HG02678 (cell line): ENCODE data around the gene POTEG.
"Not testable (repeated sequence)": the region's sequence is repeated elsewhere in the genome, so short reads cannot be mapped to it uniquely, and the experiment has no call there.

ENCODE experiments used
- ATAC-seq: cut with Tn5 transposase; IDR thresholded peaks from one replicate; pipeline ENCODE4 v1.9.1; 2021; ENCODE audit warnings: mild to moderate bottlenecking, moderate library complexity; ENCODE audit not compliant: unreplicated experiment

Gene POTEG

DNA sequence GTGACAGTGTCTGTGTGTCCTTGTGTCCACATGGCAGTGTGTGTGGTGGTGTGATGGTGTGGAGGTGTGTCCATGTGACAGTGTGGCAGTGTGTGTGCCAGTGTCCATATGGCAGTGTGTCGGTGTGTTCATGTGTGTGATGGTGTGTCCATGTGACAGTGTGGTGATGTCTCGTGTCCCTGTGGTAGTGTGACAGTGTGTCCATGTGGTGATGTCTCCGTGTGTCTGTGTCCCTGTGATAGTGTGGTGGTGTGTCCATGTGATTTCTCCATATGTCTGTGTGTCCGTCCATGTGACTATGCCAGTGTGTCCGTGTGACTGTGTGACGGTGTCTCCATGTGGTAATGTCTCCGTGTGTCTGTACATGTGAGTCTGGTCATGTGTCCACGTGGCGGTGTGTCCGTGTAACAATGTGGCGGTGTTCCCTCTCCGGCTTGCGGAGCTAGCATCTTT, 59.7 kb downstream of the POTEG start:
- not testable (repeated sequence) for ATAC-seq

DNA sequence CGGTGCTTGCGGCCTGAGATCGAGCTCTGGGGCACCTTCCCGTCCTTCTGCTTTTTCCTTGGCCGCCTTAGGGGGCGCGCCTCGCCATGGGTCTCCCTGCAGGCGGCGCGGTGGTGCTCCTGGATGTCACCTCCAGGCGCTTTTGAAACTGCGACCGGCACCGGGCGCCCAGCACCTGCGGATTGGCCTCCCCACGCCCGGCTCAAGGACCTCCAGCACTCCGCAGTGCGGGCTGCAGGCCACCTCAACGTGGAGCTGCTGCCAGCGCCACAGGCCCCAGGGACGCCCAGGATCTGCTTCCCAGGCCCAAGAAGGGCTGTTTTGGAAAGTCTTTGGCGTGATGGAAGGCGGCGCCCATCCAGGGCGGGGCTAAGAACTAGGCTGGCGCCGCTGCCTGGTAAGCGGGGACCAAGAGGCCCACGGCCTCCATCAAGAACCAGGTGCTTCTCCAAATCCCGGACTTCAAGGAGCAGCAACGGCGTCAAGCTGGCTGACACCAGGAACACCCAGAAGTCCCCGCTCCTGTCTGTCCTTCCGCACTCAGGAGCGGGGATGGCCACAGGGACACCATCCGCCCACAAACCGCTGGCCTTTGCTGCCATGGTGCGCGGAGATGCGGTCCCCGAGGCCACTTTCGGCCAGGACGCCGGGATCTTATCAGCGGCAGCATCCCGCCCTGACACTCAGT, 61.2 kb downstream of the POTEG start:
- ATAC-seq: not testable (repeated sequence)

DNA sequence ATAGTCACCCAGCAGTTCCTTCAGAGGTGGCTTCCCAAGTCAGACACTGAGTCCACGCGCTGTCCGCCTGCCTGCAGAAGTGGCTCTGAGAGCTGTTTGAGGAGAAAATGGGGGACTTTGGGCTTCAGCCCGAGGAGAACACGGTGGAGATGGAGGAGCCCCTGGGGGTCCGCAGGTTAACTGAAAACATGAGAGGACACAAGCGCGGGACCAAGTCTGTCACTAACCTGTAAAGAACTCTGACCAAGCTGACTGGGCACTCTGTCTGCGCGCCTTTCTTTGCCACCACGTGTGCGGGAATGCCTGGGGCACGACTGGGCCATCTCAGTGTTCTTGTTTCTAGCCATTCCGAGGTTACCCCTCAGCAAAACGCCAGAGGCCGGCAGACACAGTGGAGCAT, 62.4 kb downstream of the POTEG start:
- ATAC-seq: not testable (repeated sequence)

DNA sequence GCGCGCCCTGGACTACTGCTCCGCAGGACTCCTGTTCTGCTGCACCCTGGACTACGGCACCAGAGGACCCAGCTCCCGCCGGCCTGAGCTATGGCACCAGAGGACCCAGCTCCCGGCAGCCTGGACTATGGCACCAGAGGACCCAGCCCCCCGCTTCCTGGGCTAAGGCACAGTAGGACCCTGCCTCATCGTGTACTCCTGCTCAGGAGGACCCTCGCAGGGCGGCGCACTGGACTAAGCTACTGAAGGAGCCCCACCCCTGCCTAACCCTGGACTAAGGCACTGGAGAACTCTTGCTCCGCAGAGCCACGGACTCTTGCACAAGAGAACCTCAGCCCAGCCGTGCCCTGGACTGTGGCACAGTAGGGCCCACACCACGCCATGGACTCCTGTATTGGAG, 71.3 kb downstream of the POTEG start:
- ATAC-seq: not testable (repeated sequence)

DNA sequence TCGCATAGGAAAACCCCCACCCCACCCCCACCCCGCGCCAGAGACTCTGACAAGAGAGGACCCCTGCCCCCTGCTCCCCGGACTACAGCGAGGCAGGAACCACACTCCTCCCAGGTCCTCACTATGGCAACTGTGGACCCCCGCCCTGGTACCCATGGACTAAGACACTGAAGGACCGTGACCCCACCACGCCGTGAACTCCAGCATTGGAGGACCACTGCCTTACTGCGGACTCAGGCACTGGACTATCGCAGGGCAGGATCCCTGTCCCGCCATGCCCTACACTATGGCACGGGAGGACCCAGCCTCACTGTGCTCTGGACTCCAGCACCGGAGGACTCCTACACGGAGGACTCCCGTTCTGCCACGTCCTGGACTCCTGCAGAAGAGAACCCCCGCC, 71.8 kb downstream of the POTEG start:
- ATAC-seq: not testable (repeated sequence)

DNA sequence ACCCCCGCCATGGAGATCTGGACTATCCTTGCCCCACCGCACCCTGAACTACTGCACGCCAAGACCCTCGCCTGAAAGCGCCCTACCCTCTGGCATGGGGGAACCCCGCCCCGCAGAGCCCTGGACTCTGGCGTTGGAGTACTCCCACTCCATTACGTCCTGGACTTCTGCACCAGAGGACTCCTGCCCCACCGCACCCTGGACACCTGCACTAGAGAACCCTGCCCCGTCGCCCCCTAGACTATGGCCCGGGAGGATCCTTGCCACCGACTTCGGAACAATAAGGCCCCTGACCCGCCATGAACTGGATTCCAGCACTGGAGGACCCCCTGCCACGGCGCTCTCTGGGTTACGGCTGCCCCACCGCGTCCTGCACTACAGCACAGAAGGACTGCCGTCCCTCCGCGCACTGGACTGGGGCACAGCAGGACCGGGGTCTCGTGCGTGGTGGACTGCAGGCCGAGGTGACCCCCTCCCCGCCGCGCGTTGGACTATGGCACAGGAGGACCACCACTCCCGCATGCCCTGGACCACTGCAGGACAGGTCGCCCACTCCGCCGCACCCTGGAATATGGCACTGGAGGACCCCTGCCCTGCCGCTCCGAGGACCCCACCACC, 72.4 kb downstream of the POTEG start:
- ATAC-seq: not testable (repeated sequence)

DNA sequence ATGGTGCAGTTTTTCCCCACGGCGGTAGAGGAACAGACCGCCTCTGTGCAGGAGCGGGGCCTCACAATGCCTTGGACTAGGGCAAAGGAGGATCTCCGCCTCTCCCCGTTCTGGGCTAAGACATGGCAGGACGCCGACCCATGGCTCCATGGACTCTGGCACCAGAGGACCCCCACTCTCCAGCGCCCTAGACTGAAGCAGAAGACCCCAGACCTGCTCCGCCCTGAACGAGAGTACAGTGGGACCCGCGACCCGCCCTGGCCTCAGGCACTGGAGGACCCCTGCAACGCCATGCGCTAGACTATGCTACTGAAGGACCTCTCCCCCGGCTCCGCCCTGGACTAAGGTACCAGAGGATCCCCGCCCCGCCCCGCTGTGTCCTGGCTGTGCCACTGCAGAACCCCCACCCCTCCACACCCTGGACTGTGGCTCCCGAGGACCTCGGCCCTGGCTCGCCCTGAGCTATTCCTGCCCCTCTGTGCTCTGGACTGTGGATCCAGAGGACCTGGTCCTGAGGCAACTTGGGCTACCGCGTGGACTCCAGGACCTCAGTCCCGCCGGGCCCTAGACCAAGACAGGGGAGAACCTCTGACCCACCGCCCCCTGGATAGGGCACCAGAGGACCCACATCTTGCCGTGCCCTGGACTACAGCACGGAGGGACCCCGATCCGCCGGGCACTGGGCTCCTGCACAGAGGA, 73.1 kb downstream of the POTEG start:
- not testable (repeated sequence) for ATAC-seq
